ENCODE results near the gene FOSL2.

Gene FOSL2

GRCh38 chr2:28412625-28413151 lies 20.0 kb downstream of the FOSL2 start:
- no peak for DNase-seq (ENCODE audit: low spot score)

- DNase-seq (ENCODE audit: low spot score), result no peak
Observed at GRCh38 chr2:28413152-28413898, 20.7 kb downstream of the FOSL2 start.

- no peak for DNase-seq (ENCODE audit: low spot score)
Observed at GRCh38 chr2:28413899-28414295, 21.2 kb downstream of the FOSL2 start.

- no peak for DNase-seq (ENCODE audit: low spot score)
Observed at GRCh38 chr2:28414583-28414982, 21.9 kb downstream of the FOSL2 start.

- DNase-seq (ENCODE audit: low spot score), result no peak
Observed at GRCh38 chr2:28415010-28415409, 22.4 kb downstream of the FOSL2 start.

- no peak for DNase-seq (ENCODE audit: low spot score)
Observed at GRCh38 chr2:28415715-28416114, 23.1 kb downstream of the FOSL2 start.

- DNase-seq (ENCODE audit: low spot score), result no peak
Observed at GRCh38 chr2:28419003-28419402, 26.3 kb downstream of the FOSL2 start.

- no peak for DNase-seq (ENCODE audit: low spot score)
Observed at GRCh38 chr2:28419443-28420270, 27.0 kb downstream of the FOSL2 start.

- no peak for DNase-seq (ENCODE audit: low spot score)
Observed at GRCh38 chr2:28420722-28421121, 28.1 kb downstream of the FOSL2 start.

GRCh38 chr2:28422908-28423741 lies 30.5 kb downstream of the FOSL2 start:
- no peak for DNase-seq (ENCODE audit: low spot score)

- no peak for DNase-seq (ENCODE audit: low spot score)
Observed at GRCh38 chr2:28423856-28424605, 31.4 kb downstream of the FOSL2 start.

GRCh38 chr2:28424799-28425463 lies 32.3 kb downstream of the FOSL2 start:
- DNase-seq (ENCODE audit: low spot score), result no peak

GRCh38 chr2:28425464-28425835 lies 32.8 kb downstream of the FOSL2 start:
- DNase-seq (ENCODE audit: low spot score), result no peak

GRCh38 chr2:28427741-28428415 lies 35.2 kb downstream of the FOSL2 start:
- no peak for DNase-seq (ENCODE audit: low spot score)

GRCh38 chr2:28428486-28428885 lies 35.8 kb downstream of the FOSL2 start:
- no peak for DNase-seq (ENCODE audit: low spot score)

- no peak for DNase-seq (ENCODE audit: low spot score)
Observed at GRCh38 chr2:28429636-28430376, 37.1 kb downstream of the FOSL2 start.

GRCh38 chr2:28430377-28430765 lies 37.7 kb downstream of the FOSL2 start:
- no peak for DNase-seq (ENCODE audit: low spot score)

- no peak for DNase-seq (ENCODE audit: low spot score)
Observed at GRCh38 chr2:28430788-28431418, 38.2 kb downstream of the FOSL2 start.

- no peak for DNase-seq (ENCODE audit: low spot score)
Observed at GRCh38 chr2:28431741-28432140, 39.1 kb downstream of the FOSL2 start.
